Erythroblast (primary cell): ENCODE data around the gene ZMYND8.
"Not testable (repeated sequence)": the region's sequence is repeated elsewhere in the genome, so short reads cannot be mapped to it uniquely, and the experiment has no call there.

Source experiments
- DNase-seq, 2 experiments: peaks; one replicate each; lab custom pipeline; 2025; lab: John Stamatoyannopoulos, UW
- GATA1 ChIP-seq: IDR thresholded peaks from 2 replicates; pipeline ENCODE4 v1.6.1; 2011; ENCODE audit warnings: low read depth, mild to moderate bottlenecking, control low read depth, low read length, moderate library complexity
- POLR2A ChIP-seq: IDR thresholded peaks from 2 replicates; pipeline ENCODE4 v1.6.1; 2011; ENCODE audit warnings: mild to moderate bottlenecking, low read length

The ZMYND8 gene

DNA sequence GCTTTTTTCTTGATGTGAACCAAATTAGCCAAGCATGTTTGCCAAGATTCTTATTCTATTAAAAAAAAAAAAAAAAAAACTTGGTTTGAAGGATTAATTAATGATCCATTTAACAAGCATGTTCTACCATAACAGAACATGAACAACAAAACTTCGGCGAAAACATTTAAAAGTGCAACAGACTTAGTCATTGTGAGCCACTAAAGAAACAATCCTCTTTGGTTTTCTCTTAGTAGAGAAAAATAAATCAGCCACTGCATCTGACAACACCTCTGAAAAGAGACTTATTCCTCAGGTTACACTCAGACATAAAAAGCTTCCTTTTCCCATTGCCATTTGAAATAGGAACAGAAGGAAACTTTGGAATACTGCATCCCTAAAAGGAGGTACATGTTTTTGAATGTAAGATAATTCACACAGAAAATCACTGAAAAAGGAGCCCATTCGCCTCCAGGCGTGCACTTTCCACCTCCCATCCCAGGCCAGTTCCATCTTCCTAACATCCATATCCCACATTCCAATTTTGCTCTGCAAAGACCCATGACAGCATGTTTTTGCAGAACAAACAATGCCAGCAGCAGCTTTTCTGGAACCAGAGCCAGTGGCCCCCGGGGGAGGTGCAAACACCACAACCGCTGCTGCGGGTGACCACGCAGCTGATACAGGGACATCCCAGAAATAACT is 79.5 kb downstream of the ZMYND8 start:
- no peak for DNase-seq
- TF ChIP-seq GATA1 = no peak
- TF ChIP-seq POLR2A = no peak

DNA sequence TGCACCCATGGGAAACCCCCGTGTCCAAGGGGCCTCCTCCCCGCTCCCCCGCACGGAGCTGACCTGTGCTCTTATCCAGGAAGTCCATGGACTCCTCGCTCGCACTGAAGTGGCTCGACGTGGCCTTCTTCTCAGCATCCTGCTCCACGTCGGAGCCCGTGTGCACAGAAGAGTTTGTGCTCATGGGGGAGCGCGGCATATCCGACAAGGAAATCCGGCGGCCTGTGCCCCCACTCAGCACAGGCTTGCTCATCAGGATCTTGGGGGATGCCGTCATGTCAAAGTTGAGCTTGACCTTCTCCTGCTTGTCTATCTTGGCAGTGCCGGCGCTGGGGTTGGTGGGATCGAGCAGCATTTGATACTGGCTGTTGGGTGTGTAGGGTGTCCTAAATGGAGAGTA is 80.2 kb downstream of the ZMYND8 start:
- no peak for TF ChIP-seq POLR2A
- TF ChIP-seq GATA1 = no peak

DNA sequence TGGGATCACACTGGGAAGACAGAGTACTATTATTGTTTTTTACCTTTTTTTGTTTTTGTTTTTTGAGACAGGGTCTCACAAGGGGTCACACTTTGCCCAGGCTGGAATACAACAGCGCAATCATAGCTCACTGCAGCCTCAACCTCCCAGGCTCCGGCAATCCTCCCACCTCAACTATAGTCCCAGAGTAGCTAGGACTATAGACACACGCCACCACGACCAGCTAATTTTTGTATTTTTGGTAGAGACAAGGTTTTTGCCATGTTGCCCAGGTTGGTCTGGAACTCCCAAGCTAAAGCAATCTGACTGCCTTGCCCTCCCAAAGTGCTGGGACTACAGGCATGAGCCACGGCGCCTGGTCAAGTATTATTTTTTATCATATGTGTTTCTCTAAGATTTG is 81.0 kb downstream of the ZMYND8 start:
- DNase-seq = no peak
- TF ChIP-seq POLR2A (no peak), GATA1 (no peak)

More for the DNA sequence above, 80.2 kb downstream of the ZMYND8 start:
- DNase-seq = no peak

DNA sequence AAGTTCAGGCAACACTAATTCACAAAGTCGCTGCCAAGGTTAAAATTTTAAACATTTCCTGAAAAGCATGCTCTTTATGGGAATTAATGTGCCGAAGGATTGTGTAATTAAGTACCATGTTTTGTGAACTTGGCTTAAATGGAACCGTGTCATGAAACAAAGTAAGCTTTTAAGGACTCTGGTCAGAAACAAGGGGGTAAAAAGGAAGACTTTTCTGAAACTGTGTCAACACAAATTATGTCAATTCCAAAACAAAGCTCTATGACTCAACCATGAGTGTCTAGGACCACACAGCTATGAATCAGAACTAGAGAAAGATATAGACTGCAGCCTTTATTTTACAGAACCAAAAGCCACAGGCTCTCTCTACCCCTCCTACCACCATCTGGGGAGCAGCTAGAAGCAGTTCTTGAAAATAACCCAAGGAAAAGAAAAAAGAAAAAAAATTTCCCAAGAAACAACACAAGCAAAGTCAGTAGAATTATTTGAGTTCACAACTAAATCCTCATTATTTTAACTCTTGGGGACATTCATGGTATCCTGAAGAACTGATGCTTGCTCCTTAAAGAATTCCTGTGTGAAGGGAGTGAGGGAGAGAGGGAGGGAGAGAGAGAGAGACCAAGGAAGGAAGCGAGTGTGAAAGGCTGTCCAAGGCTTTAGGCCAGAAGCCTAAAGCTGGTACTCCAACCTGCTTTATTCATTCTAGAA is 81.9 kb downstream of the ZMYND8 start:
- TF ChIP-seq POLR2A = no peak
- TF ChIP-seq GATA1 = no peak

DNA sequence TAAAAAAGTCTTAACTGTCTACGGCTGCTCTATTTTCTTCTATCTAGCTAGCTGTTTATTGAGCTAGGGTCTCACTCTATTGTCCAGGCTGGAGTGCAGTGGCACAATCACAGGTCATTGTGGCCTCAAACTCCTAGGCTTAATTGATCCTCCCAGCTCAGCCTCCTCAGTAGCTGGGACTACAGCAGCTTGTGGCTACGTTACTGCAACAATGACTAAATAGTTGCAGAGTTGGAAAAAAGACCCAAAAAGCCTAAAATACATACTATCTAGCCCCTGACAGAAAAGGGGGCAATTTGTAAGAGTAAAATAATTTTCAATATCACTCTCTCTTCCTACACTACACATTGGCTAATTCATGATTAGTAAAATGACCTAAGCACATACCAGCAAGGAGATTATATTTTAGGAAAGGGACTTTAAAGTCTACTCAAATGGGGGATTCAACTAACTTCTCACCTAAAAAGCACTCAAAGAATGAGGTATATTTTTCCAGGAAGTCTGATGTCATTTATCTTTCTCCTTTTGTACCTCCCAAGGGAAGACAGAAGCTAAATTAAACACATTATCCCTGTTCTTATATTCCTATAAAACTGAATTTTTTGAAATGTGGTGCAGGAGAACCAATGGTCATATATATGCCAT is 82.8 kb downstream of the ZMYND8 start:
- no peak for DNase-seq

More for the DNA sequence above, 81.9 kb downstream of the ZMYND8 start:
- DNase-seq = peak in 1 of 2 experiments; percentile 57

DNA sequence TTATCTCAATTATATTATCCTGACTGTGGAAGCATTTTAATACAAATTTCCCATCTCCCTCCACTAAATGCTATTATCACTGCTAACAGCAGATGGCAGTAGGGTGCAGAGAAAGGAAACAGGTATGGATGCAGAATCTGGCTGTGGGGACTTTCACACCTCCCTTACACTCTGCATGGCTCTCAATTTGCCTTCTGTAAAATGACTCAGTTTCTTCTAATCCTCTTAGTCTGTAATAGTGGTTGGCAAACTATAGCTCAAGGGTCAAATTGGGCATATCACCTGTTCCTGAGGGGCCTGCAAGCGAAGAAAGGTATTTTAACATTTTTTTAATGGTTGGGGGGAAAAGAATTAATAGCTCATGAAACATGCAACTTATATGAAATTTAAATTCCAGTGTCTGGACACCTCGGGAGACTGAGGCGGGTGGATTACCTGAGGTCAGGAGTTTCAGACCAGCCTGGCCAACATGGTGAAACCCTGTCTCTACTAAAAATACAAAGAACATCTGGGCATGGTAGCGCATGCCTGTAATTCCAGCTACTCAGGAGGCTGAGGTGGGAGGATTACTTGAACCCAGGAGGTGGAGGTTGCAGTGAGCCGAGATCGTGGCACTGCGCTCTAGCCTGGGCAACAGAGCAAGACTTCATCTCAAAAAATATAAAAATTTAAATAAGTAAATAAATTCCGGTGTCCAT is 83.5 kb downstream of the ZMYND8 start:
- TF ChIP-seq POLR2A (no peak), GATA1 (no peak)
- peak; percentile 67 to 87 for DNase-seq

More for the DNA sequence above, 82.8 kb downstream of the ZMYND8 start:
- TF ChIP-seq GATA1 (no peak), POLR2A (no peak)

DNA sequence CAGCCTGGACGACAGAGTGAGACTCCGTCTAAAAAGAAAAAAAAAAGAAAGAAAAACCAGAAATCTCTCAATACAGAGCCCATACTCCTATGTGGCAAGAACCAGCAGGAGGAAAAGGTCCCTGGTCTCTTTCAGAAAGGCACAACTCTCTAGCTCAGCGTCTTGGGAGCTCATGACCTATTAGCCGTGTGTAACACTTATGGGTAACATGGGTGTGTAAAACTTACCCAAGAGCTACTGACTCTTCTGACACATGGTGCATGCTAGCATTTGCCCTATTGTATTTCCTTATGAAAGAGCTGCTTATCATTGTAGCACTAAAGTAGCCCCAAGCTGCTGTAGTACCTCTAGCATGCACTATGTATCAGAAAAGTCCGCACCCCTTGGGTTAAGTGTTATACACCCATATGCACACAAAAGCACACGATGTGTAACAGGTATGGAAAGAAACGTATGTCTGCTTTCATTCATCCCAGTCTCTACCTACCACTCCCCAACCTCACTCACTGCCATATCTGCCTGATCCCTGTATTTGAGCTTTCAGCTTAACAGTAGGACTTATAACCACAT is 85.4 kb downstream of the ZMYND8 start:
- no peak for DNase-seq
- no peak for TF ChIP-seq GATA1
- TF ChIP-seq POLR2A = no peak

DNA sequence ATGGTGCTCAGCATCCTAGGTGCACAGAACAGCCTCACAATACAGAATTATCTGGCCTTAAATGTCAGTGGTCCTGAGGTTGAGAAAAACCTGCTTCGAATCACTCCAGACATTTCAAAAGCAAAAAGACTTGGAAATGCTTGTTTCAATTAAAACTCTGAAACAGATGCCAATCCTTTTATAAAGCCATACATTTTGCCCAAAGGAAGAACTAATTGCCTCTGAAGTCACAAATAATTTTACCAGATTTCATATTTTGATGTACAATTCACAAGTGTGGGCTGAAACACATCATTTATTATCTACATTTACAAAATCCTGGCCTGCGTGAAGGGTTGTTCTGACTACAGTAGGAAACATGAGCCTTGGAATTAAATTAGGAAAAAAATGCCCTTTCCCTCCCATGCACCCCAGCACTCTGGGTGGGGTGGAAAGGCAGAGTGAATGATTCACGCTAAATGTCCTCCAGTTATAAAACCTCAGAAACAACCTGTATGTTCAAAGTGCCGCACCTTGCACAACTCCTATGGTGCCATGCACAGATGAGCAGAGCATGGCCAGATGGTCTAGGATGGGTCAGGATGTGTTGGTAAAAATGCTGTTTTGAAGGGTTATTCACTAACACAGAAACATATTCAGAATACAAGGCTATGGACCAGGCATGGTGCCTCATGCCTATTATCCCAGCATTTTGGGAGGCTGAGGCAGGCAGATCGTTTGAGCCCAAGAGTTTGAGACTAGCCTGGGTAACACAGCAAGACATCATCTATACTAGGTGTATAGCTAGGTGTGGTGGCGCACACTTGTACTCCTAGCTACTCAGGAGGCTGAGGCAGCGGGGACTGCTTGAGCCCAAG is 87.0 kb downstream of the ZMYND8 start:
- TF ChIP-seq POLR2A (no peak), GATA1 (no peak)
- no peak for DNase-seq

DNA sequence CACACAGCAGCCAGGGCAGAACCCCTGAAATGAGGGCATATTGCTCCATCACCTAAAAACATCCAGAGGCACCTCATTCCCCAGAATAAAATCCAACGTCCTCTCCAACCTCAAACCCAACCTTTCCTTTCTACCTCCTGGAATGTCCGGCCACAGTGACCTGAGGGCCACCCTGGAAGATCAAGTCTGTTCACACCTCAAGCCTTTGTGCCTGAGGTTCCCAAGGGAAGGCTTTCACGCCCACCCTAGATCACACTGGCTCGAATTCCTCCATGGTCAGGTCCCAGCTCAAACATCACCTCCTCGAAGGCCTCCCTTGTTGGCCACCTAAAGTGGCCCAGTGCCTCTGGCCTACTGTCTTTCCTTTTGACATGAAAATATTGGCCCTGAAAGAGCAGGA is 88.9 kb downstream of the ZMYND8 start:
- no peak for TF ChIP-seq GATA1

DNA sequence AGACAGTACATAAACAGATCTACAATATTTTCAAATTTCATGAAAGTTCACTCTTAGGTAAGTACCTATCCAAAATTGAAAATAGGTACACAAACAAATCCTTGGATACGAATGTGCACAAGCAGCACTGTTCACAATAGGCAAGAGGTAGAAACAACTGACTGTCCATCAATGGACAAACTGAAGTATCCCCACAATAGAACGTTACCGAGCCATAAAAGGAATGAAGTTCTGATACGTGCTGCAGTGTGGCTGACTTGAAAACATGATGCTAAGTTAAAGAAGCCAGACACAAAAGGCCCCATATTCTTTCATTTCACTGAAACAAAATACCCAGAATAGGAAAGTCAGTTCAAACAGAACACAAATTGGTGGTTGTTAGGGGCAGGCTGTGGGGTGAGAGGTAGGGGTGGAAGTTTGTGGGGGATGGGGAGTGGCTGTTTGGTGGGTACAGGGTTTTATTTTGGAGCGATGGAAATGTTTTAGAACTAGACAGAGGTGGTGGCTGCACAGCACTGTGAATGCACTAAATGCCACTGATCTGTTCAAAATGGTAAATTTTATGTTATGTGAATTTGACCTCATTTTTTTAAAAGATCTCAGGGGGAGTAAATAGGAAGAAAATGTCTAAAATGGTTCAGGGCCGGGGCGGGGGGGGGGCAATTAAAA is 89.5 kb downstream of the ZMYND8 start:
- DNase-seq = no peak

More for the DNA sequence above, 88.9 kb downstream of the ZMYND8 start:
- no peak for DNase-seq

DNA sequence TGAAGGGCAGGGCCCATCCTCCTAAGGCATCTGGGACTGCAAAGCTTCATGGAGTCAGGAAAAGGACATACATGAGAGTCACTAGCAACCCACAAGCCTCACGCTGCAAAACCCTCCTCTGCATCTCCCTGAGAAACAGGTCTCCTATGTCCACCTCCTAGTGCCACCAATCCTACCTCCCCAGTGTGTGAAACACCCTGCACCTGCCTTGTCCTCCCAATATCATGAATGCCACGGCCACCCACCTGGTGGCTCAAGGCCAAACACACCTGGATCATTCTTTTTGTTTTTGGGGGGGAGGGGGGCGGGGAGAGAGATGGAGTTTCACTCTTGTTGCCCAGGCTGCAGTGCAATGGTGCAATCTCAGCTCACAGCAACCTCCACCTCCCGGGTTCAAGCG is 90.5 kb downstream of the ZMYND8 start:
- DNase-seq = no peak
- TF ChIP-seq POLR2A (no peak), GATA1 (no peak)

More for the DNA sequence above, 89.5 kb downstream of the ZMYND8 start:
- TF ChIP-seq GATA1 (no peak), POLR2A (no peak)

DNA sequence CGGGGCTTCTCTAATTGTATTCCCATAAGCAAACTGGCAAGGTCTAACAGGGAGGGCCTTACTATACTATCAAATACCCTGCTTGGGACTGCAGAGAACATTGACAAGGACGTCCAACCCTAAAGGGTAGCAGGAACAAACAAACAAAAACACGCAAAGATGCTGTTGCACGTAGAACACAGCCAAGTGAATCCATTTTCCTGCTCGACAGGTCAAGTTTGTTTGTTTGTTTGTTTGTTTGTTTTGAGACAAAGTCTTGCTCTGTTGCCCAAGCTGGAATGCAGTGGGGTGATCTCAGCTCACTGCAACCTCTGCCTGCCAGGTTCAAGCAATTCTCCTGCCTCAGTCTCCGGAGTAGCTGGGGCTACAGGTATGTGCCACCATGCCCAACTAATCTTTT is 91.3 kb downstream of the ZMYND8 start:
- no peak for DNase-seq
- no peak for TF ChIP-seq GATA1
- TF ChIP-seq POLR2A = no peak

DNA sequence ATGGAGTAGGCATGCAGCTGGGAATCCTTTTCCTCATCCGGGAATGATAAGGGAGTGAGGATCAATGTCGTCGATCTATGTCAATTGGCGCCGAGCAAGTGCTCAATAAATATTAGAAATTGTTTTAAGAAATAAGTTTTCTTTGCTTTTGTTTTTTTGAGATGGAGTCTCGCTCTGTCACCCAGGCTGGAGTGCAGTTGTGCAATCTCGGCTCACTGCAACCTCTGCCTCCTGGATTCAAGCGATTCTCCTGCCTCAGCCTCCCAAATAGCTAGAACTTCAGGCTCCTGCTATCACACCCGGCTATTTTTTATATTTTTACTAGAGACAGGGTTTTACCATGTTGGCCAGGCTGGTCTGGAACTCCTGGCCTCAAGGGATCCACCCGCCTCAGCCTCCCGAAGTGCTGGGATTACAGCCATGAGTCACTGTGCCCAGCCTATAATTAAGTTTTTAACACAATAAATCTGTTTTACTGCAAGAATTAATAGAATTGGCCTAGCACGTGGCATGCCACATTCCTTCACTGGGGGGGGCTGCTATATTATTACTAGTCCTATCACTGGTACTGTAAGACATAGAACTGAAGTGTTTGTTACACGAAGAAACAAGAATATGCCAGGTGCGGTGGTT is 92.2 kb downstream of the ZMYND8 start:
- DNase-seq = not testable (repeated sequence)
